ENCODE results near the gene SMIM13. TPM values are rescaled to one million over a fixed set of nuclear protein-coding genes. Genes with fewer than 3 reads are reported as not detected.

SMIM13 gene
- total RNA-seq, 2 donors from 2014 or later: 7.5 to 8.4 TPM

DNA sequence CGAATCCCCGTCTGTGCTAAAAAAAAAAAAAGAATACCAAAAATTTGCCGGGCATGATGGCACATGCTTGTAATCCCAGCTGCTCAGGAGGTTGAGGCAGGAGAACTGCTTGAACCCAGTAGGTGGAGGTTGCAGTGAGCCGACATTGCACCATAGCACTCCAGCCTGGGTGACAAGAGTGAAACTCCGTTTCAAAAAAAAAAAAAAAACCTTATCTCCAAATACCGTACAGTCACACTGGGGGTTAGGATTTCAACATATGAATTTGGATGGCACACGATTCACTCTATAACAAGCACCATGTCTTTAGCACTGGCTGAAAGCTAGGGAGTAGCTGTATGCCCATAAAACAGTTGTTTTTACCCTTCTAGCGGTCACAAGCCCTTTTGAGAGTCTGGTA, 3.8 kb downstream of the SMIM13 start:
- Histone ChIP-seq H3K4me3 (no peak overlapping the region), H3K36me3 (no peaks in the 10 kb centered on the region), H3K9me3 (no peaks in the 10 kb centered on the region), H3K4me1 (ENCODE audit: control insufficient read depth in 1 of 2, low read depth in 2 of 2) (peaks cover 12 to 16% of the 10 kb centered on the region in 2 donors), H3K27me3 (replicated peaks; ENCODE audit: insufficient read depth) (no peaks in the 10 kb centered on the region), H3K27ac (no peak overlapping the region)
- TF ChIP-seq CTCF (IDR thresholded peaks at IDR 0.05): no peak
- no peak for DNase-seq (ENCODE audit: low spot score)
- ATAC-seq (ENCODE audit: insufficient number of reproducible peaks, low FRiP score, low read depth): no peak

- Histone ChIP-seq H3K4me3 (no peak overlapping the region), H3K27me3 (replicated peaks; ENCODE audit: insufficient read depth) (no peaks in the 10 kb centered on the region), H3K27ac (no peak overlapping the region), H3K9me3 (no peaks in the 10 kb centered on the region), H3K4me1 (ENCODE audit: control insufficient read depth in 1 of 2, low read depth in 2 of 2) (peaks cover 9 to 16% of the 10 kb centered on the region in 2 donors), H3K36me3 (no peaks in the 10 kb centered on the region)
- ATAC-seq (ENCODE audit: insufficient number of reproducible peaks, low FRiP score, low read depth) (no peak), DNase-seq (ENCODE audit: low spot score) (no peak)
- TF ChIP-seq CTCF (IDR thresholded peaks at IDR 0.05): no peak
These were observed 4.4 kb downstream of the SMIM13 start for GRCh38 chr6:11098004-11098403.

GRCh38 chr6:11101417-11101816, 7.8 kb downstream of the SMIM13 start:
- no peak overlapping the region for H3K27ac ChIP-seq
- ATAC-seq (ENCODE audit: insufficient number of reproducible peaks, low FRiP score, low read depth) (no peak), DNase-seq (ENCODE audit: low spot score) (no peak)
- no peaks in the 10 kb centered on the region for H3K4me1 ChIP-seq (ENCODE audit: control insufficient read depth in 1 of 2, low read depth in 2 of 2)
- H3K27me3 ChIP-seq (replicated peaks; ENCODE audit: insufficient read depth): no peaks in the 10 kb centered on the region
- no peaks in the 10 kb centered on the region for H3K9me3 ChIP-seq
- H3K36me3 ChIP-seq: no peaks in the 10 kb centered on the region
- TF ChIP-seq CTCF (IDR thresholded peaks at IDR 0.05): no peak
- H3K4me3 ChIP-seq: no peak overlapping the region

DNA sequence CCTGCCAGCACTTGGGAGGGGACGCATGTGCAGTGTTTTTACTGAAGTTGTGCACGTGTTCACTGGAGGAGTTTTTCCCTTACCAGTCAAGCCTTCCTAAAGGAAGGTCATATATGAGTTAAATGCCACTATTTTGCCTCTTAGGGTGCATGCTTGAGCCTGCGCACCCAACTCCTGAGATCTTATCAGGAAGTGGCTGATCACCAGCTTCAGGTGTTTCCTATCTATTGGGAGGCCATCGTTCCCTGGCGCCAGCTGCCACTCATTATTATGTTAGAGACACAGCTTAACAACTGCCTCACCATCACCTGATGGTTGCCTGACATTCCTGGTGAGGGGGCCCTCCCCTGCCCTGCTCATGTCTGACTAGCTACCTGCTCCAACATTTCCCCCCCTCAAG, 9.4 kb downstream of the SMIM13 start:
- Histone ChIP-seq H3K4me3 (no peak overlapping the region), H3K4me1 (ENCODE audit: control insufficient read depth in 1 of 2, low read depth in 2 of 2) (no peaks in the 10 kb centered on the region), H3K27me3 (replicated peaks; ENCODE audit: insufficient read depth) (no peaks in the 10 kb centered on the region), H3K36me3 (no peaks in the 10 kb centered on the region), H3K9me3 (no peaks in the 10 kb centered on the region), H3K27ac (no peak overlapping the region)
- DNase-seq (ENCODE audit: low spot score) (no peak), ATAC-seq (ENCODE audit: insufficient number of reproducible peaks, low FRiP score, low read depth) (no peak)
- TF ChIP-seq CTCF (IDR thresholded peaks at IDR 0.05): no peak

DNA sequence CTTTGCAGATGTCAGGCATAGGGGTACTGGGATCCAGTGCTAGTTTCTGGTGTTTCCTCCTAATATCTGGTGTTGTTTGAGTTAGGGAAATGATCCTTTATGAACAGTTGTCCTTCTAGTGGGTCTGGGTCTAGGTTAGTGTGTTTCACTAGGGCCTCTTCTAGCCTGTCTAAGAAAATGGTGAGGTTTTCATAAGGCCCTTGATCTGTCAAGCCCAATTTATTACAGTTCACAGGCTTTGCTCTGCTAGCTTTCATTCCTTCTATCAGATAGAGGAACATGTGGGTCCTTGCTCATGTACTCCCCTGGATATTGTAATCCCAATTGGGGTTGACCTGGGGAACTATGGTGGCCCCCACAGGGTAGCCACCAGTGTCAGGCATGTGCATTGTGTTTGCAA, 15.1 kb downstream of the SMIM13 start:
- Histone ChIP-seq H3K9me3 (no peaks in the 10 kb centered on the region), H3K4me1 (ENCODE audit: control insufficient read depth in 1 of 2, low read depth in 2 of 2) (no peaks in the 10 kb centered on the region), H3K36me3 (no peaks in the 10 kb centered on the region), H3K27ac (no peak overlapping the region), H3K27me3 (replicated peaks; ENCODE audit: insufficient read depth) (no peaks in the 10 kb centered on the region), H3K4me3 (no peak overlapping the region)
- DNase-seq (ENCODE audit: low spot score) (no peak), ATAC-seq (ENCODE audit: insufficient number of reproducible peaks, low FRiP score, low read depth) (no peak)
- no peak for TF ChIP-seq CTCF (IDR thresholded peaks at IDR 0.05)
